Vagina (tissue), 2 donors: ENCODE data around the gene LGALS12. TPM values are rescaled to one million over a fixed set of nuclear protein-coding genes. Genes with fewer than 3 reads are reported as not detected.

Source experiments
- DNase-seq, 2 donors: peaks; one replicate each; pipeline ENCODE4 v3.0.0-alpha.2; 2017; ENCODE audit errors: extremely low spot score in 2 of 2
- H3K27ac ChIP-seq: fragments of 200-600 bp; sonication (generic); one replicate; pipeline ENCODE4 v1.5.1; 2019
- H3K27me3 ChIP-seq: fragments of 200-600 bp; sonication (generic); one replicate; pipeline ENCODE4 v1.5.1; 2019
- H3K36me3 ChIP-seq, 2 donors: fragments of 200-600 bp; sonication (generic); one replicate each; pipeline ENCODE4 v1.5.1; 2017 to 2019
- H3K4me1 ChIP-seq: fragments of 200-600 bp; sonication (generic); one replicate; pipeline ENCODE4 v1.5.1; 2019
- H3K4me3 ChIP-seq, 2 donors: fragments of 200-600 bp; sonication (generic); 1 replicate in 1 of 2; 2 replicates in 1 of 2; pipeline ENCODE4 v1.5.1; 2016 to 2019
- H3K9me3 ChIP-seq: fragments of 200-600 bp; sonication (generic); one replicate; pipeline ENCODE4 v1.5.1; 2019
- POLR2A ChIP-seq, 2 donors: fragments of 450-650 bp; IDR thresholded peaks; one replicate each; pipeline ENCODE4 v1.6.1; 2017; ENCODE audit warnings: antibody characterized with exemption in 2 of 2, mild to moderate bottlenecking in 2 of 2, moderate library complexity in 2 of 2
- POLR2AphosphoS5 ChIP-seq, 2 donors: sonication (generic); formaldehyde crosslinking; IDR thresholded peaks; one replicate each; pipeline ENCODE4 v1.9.0; 2017; ENCODE audit warnings: antibody characterized with exemption in 2 of 2, mild to moderate bottlenecking in 2 of 2, low read depth in 1 of 2; ENCODE audit not compliant: insufficient read depth in 1 of 2
- intact Hi-C: fragments of 100-400 bp; cut with DNase I; formaldehyde crosslinking; loops from one replicate; pipeline ENCODE4 v1.15.1; 2023
- total RNA-seq: library from RNA; depleted of rRNA; stranded (reverse); fragments of >200 nt; gene quantifications from one replicate; pipeline ENCODE4 v1.2.3, GENCODE V29; 2016
- TF ChIP-seq, protein P1 (sequence below), 3 experiments: fragments of 450-650 bp in 2 of 3; fragments of 200-600 bp in 1 of 3; sonication (generic) in 1 of 3; IDR thresholded peaks; one replicate each; pipeline ENCODE4 v1.5.1; 2017 to 2019; ENCODE audit warnings: antibody characterized with exemption in 3 of 3, mild to moderate bottlenecking in 2 of 3, moderate library complexity in 2 of 3

LGALS12 gene
- total RNA-seq, 1 donor from 2014 or later: 2.7 TPM

DNA sequence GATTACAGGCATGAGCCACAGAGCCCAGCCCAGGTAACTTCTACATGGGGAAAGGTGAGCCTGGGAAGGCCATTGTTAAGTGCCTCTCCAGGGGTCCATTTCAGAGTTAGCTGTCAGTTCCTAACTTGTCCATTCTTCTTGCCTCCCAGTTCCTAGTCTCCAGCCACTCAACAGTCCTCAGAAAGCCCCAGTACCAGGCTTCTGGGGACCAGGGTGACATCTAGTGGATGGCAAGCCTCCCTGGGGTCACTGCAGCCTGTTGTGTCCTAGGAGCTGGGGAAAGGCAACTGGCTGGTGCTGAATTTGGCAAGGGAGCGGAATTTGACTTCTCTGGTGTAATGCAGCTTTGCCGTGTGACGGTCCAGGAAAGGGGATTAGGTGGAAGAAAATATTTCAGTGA lies 2.1 kb downstream of the LGALS12 start:
- no peak for DNase-seq
- H3K9me3 ChIP-seq: no peaks in the 10 kb centered on the region
- no peaks in the 10 kb centered on the region for H3K36me3 ChIP-seq
- H3K27me3 ChIP-seq: no peaks in the 10 kb centered on the region
- no peak for TF ChIP-seq POLR2AphosphoS5 (IDR thresholded peaks at IDR 0.05; ENCODE audit: insufficient read depth in 1 of 2, low read depth in 1 of 2)
- no peak for TF ChIP-seq POLR2A (IDR thresholded peaks at IDR 0.05)
- TF ChIP-seq, protein P1, sequence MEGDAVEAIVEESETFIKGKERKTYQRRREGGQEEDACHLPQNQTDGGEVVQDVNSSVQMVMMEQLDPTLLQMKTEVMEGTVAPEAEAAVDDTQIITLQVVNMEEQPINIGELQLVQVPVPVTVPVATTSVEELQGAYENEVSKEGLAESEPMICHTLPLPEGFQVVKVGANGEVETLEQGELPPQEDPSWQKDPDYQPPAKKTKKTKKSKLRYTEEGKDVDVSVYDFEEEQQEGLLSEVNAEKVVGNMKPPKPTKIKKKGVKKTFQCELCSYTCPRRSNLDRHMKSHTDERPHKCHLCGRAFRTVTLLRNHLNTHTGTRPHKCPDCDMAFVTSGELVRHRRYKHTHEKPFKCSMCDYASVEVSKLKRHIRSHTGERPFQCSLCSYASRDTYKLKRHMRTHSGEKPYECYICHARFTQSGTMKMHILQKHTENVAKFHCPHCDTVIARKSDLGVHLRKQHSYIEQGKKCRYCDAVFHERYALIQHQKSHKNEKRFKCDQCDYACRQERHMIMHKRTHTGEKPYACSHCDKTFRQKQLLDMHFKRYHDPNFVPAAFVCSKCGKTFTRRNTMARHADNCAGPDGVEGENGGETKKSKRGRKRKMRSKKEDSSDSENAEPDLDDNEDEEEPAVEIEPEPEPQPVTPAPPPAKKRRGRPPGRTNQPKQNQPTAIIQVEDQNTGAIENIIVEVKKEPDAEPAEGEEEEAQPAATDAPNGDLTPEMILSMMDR (IDR thresholded peaks at IDR 0.05): no peak
- H3K4me1 ChIP-seq: no peaks in the 10 kb centered on the region
- H3K4me3 ChIP-seq: no peak overlapping the region
- intact Hi-C loops: no loop called here
- H3K27ac ChIP-seq: no peak overlapping the region

DNA sequence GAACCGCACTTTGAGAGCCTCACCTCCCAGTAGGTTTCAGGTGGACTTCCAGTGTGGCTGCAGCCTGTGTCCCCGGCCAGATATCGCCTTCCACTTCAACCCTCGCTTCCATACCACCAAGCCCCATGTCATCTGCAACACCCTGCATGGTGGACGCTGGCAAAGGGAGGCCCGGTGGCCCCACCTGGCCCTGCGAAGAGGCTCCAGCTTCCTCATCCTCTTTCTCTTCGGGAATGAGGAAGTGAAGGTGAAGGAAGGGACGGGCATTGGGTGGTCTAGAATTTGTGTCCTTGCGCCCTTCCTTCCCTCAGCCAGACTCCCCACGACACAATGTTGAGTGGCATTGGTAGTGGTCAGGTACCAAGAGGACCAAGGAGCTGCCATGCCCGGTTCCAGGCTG lies 2.9 kb downstream of the LGALS12 start:
- intact Hi-C loops: no loop called here
- no peak for DNase-seq
- Histone ChIP-seq H3K9me3 (no peaks in the 10 kb centered on the region), H3K4me3 (no peak overlapping the region), H3K36me3 (no peaks in the 10 kb centered on the region), H3K27me3 (no peaks in the 10 kb centered on the region), H3K27ac (no peak overlapping the region), H3K4me1 (no peaks in the 10 kb centered on the region)
- TF ChIP-seq, protein P1 (IDR thresholded peaks at IDR 0.05): no peak
- TF ChIP-seq POLR2AphosphoS5 (IDR thresholded peaks at IDR 0.05; ENCODE audit: insufficient read depth in 1 of 2, low read depth in 1 of 2) (no peak), POLR2A (IDR thresholded peaks at IDR 0.05) (no peak)

DNA sequence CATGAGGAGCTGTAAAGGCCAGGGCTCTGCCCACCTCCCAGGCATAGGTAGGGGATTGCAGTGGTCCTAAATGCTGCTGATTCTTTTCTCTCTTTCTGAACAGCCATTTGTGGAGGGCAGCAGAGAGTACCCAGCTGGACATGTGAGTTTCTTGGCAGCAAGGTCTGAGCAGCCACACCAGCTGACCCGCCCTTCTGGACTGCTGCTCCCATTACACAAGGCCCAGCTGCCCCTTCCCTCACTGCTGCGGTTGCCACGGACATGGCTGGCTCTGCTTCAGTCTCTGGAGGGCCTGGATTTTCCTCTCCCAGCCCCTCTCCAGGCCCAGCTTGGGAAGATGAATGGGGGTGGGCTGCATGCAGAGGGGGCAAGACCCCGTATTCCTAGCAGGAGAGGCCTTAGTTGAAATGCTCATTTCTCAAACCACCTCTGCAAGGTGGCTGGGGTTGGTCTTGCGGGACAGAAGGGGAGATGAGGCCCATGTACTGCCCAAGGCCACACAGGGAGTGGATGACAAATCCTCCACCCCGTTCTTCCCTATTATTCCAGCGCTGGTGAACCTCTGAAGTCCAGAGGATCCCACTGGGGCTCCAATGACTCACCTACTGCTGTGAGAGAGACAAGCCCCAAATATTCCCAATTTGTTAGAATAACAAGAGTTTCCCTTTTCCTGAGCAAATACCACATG lies 4.6 kb downstream of the LGALS12 start:
- Histone ChIP-seq H3K4me1 (no peaks in the 10 kb centered on the region), H3K4me3 (no peak overlapping the region), H3K27ac (peak overlapping the region; percentile 1), H3K27me3 (no peaks in the 10 kb centered on the region), H3K9me3 (no peaks in the 10 kb centered on the region), H3K36me3 (no peaks in the 10 kb centered on the region)
- TF ChIP-seq POLR2A (IDR thresholded peaks at IDR 0.05) (no peak), POLR2AphosphoS5 (IDR thresholded peaks at IDR 0.05; ENCODE audit: insufficient read depth in 1 of 2, low read depth in 1 of 2) (no peak)
- TF ChIP-seq, protein P1 (IDR thresholded peaks at IDR 0.05): no peak
- no peak for DNase-seq
- intact Hi-C loops: no loop called here

DNA sequence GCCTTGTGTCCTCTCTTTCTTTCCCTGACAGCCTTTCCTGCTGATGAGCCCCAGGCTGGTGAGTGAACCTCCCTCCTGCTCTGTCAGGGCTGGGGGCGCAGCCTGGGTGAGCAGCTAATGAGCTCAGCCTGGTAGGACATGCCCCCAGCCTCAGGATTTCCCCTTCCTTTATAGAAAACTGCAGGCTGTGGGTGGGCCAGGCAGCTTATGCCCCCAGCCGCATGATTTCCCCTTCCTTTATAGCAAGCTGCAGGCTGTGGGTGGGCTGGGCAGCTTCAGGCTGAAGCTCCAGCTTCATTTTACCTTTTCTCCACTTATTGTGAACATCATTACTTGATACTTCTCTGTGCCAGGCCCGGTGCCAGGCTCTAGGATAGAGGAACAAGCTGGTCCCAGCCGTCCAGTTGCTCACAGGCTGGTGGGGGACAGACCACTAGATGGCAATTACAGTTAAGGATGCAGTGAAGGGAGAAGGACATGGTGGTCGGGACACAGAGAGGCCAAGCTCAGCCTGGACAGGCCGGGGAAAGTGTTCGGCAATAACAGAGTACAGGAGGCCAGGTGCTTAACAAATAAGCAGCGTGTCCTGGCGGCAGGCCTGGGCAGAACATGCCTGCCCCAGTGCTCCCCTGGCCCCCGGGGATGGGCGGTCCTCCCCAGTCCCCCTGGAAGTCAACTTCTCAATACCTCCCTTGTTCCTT lies 5.3 kb downstream of the LGALS12 start:
- H3K4me3 ChIP-seq: no peak overlapping the region

More for the DNA sequence above, 5.3 kb downstream of the LGALS12 start:
- Histone ChIP-seq H3K4me1 (no peaks in the 10 kb centered on the region), H3K27ac (no peak overlapping the region), H3K9me3 (no peaks in the 10 kb centered on the region), H3K27me3 (no peaks in the 10 kb centered on the region), H3K36me3 (no peaks in the 10 kb centered on the region)
- TF ChIP-seq POLR2A (IDR thresholded peaks at IDR 0.05): no peak
- TF ChIP-seq POLR2AphosphoS5 (IDR thresholded peaks at IDR 0.05; ENCODE audit: insufficient read depth in 1 of 2, low read depth in 1 of 2): no peak
- TF ChIP-seq, protein P1 (IDR thresholded peaks at IDR 0.05): no peak
- no peak for DNase-seq
- intact Hi-C loops: no loop called here
